Activated CD4-positive, CD25-positive, alpha-beta regulatory T cell treated with anti-CD3 and anti-CD28 coated beads, Interleukin-2, amount 50 U/mL, for 16 hours (primary cell): ENCODE results near the gene BSG.

Experiments
- DNase-seq: peaks from one replicate; pipeline ENCODE4 v3.0.0-alpha.2; 2020; ENCODE audit warnings: low read depth, low spot score

BSG gene

GRCh38 chr19:572140-572742 is at the start of gene BSG:
BSG (plus strand) TSS chr19:572596; CDS start chr19:572635, 39 bp downstream.
- peak; percentile 96 for DNase-seq

GRCh38 chr19:522726-523125 is 49.7 kb upstream of the BSG start:
- DNase-seq, result no peak

DNA sequence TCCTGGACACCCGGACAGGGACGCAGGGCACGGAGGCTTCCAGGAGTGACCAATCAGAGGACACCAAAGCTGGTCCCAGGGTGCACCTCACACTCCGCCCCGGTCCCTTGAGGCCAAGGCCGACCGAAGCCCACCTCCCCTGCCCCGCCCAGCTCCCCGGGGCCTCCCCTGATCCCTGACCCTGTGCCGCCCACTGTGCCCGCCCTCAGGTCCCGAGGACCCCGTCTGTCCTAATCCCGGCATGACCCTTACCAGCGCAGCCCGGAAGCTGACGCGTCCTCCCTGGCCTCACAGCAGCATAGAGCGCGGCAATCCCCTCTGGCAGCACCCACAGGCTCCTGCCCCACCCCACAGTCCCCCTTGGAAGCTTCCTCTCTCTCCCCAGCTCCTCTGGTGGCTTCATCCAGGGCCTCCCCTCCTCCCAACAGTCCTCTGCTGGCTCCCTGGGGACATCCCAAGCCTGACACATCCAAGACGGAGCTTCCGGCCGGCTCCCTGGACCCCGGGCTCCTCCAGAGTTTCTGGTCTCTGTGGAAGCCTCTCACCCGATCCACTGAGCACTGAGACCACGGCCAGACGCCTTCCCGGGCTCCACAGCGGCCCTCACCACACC is 48.2 kb upstream of the BSG start:
- no peak for DNase-seq

DNA sequence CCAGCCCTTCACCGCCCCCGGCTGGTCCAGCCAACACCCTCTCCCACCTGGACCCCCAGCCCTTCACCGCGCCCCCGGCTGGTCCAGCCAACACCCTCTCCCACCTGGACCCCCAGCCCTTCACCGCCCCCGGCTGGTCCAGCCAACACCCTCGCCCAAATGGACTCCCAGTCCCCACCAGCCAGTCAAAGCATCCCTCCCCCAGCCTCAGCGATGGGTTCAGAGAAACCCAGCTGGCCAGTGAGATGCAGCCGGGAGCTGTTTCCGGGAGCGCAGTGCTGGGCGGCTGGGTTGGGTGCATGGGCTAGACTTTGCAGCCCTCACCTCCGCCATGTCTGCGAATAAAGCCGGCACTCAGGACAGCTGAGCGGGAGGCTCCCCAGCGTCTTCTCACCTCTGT is 47.4 kb upstream of the BSG start:
- DNase-seq, result no peak

DNA sequence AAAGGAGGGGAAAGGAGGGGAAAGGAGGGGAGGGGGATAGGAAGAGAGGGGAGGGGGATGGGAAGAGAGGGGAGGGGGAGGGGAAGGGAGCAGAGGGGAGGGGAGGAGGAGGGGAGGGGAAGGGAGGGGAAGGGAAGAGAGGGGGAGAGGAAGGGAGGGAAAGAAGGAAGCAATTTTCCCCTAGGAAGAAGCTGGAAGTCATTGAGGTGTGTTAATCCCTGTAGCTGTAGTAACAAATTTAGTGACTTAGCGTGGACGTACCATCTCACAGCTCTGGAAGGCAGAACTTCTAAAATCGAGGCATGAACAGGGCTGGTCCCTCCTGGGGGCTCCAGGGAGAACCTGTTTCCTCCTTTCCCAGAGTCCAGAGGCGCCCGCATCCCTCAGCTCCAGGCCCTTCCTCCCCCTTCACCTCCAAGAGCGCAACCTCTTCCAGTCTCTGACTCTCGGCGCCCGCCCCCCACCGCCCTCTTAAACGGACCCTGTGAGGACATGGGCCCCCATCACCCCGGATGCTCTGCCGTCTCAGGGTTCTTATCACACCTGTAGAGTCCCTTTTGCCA is 46.5 kb upstream of the BSG start:
- DNase-seq, result no peak

DNA sequence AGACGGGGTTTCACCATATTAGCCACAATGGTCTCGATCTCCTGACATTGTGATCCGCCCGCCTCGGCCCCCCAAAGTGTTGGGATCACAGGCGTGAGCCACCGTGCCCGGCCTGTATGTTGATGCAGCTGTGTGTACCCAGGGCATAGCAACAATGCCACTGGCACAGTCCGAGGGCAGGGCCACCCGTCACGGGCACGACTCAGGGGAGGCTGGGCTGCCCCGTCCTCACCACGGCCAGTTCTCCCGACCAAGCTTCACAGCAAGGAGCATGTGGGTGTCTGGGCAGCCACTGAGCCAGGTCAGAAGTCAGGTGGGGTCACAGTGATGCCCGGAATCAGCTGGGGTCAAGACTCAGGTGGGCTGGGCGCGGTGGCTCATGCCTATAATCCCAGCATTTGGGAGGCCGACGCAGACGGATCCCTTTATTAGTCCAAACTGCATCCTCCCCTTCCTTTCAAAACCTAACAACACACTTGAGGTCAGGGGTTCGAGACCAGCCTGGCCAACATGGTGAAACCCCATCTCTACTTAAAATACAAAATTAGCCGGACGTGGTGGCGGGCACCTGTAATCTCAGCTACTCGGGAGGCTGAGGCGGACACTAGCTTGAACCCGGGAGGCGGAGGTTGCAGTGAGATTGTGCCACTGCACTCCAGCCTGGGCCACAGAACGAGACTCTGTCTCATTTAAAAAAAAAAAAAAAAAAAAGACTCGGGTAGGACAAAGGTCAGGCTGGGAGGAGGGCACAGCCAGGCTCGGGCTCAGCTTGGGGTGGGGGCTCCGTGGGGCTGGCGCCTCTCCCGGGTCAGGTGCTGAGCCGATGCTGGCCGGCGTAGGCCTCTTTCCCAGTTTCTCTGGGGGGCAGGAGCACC is 42.0 kb upstream of the BSG start:
- DNase-seq, result no peak

DNA sequence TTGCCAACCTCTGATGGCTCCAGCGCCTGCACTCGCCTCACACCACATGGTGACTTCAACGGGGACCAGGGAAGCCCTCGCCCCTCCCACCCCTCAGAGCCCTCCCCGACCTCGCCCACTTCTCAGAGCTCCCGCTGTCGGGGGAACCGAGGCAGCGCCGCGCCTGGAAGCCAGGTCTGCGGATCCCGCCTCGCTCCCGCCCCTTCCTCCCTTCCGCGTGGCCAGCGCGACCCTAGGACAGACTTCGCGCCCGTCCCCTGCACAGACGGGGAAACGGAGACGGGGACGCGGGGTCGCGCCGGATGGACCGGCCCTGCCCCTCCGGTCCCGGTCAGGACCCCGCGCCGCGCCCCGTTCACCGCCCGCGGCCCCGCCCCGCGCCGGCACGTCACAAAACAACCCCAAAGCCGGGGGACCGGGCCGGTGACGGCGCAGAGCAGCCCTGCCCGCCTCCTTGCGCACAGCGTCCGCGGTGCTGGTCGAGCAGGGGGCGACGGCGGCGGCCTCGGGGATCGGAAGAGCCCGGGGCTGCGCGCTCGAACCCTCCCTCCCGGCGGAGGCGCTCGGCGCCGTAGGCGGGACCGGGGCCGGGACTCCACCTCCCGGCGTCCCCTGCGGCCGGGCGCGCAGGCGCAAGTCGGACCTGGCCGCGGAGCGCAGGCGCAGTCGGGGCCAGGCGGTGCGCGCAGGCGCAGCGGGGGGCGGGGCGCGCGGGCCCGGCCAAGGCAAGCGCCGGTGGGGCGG is 41.2 kb upstream of the BSG start:
- peak; percentile 71 for DNase-seq

DNA sequence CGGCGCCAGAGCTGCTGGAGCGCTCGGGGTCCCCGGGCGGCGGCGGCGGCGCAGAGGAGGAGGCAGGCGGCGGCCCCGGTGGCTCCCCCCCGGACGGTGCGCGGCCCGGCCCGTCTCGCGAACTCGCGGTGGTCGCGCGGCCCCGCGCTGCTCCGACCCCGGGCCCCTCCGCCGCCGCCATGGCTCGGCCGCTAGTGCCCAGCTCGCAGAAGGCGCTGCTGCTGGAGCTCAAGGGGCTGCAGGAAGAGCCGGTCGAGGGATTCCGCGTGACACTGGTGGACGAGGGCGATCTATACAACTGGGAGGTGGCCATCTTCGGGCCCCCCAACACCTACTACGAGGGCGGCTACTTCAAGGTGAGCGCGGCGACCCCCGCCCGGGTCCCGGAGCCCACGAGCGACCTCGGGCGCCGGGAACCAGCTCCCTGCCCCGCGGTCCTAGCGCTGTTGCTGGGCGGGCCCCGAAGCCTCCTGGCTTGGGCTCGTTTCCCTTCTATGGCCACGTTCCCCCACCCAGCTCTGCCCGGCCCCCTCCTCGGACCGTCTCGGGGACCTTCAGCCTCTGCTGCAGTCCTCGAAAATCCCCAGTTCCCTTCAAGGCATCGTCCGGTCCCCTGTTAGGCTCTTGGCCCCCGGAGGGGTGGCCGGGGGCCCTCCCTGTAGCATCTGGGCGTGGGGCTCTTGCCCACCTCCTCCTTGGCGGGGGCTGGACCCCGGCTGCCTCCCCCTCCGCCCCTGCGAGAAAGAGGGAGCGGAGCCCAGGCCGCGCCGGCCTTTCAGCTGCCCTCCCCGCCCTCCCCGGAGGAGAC is 40.4 kb upstream of the BSG start, which contains the start of gene CDC34:
CDC34 (plus strand) TSS at position 8 of the 808 bp plus-strand sequence; CDS start at position 180, 172 bp downstream.
- no peak for DNase-seq

DNA sequence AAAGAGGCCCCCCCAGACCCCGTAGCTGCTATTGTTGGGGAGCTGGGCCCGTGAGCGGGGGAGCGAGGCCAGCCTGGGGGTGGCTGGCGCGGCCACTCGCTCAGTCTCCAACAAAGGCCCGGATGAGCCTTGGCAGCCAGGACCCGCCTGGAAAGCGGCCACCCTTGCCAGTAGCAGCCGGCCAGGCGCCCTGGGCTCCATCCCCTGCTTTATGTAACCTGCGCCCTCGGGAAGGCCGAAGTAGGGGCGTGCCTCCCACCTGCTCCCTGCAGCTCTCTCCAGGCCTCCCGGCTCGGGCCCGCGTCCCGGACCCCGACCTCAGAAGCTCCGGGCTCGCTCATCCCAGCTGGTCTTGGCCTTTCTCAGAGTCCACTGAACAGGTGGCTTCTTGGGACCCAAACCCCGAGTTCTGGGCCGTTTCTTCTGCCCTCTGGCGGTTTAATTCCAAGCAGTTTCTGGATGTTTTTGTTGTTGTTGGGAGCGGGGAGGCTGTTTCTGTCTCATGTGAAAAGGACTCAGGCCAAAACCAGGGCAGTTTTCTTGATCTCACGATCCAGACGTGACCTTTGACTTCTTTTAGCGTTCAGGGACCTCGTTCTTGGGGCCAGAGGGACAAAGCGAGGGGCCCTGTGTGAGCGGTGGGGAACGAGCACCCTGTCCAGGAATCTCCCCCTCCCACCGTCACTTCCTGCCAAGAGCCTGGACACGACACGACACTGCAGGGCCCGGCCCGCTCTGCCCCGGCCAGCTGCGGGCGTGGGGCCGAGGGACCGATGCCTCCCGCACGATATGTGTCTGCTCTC is 39.6 kb upstream of the BSG start:
- DNase-seq, result no peak

DNA sequence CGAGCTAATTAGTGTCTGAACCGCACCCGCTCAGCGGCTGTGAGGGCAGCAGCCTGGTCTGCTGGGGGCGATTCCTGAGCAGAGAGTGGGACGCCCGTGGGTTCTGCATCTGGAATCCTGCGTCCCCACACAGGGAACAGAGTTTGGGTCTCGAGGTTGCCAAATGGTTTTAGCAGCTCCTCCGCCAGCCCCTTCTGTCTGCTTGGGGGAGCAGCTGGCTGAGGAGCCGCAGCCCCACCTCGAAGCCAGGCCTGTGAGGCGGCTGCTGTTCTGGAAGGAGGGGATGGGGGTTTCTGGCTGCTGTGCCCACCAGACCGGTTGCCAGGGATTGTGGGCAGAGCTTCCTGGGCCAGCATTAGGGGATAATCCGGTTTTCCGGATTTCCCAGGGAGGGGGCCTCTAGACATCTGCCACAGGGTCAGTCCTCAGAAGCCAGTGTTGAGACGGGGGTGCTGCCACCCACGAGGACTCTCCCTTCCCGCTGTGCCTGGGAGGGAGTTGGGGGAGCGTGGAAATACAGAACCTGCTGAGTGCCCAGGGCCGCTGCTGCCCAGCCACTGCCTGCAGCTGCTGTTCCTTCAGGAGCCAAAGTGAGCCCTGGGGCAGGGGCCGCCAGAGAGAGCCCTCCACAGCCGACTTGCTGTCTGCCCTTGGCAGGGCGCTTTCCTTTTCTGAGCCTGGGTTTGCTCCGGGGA is 38.9 kb upstream of the BSG start:
- DNase-seq, result no peak

DNA sequence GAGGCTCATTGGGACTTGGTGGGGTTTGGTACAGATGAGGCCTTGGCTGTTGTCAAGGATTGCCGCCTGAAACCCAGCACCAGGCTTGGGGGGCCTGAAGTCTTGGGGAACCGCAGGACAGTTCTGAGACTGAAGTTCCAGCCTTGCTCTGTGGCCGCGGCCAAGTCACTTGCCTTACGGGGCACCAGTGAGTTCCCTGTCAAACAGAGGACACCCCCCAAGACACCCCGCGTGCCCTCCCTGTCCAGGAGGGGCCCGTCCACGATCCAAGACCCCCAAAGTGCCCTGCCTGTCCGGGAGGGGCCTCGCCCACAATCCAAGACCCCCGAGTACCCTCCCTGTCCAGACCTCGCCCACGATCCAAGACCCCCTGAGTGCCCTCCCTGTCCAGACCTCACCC is 38.3 kb upstream of the BSG start:
- no peak for DNase-seq

GRCh38 chr19:535017-535835 is 37.2 kb upstream of the BSG start:
- no peak for DNase-seq

GRCh38 chr19:536031-536880 is 36.1 kb upstream of the BSG start:
- DNase-seq, result no peak

- DNase-seq, result no peak
Observed at GRCh38 chr19:536881-537404, 35.5 kb upstream of the BSG start.

GRCh38 chr19:538641-539428 is 33.6 kb upstream of the BSG start:
- no peak for DNase-seq

GRCh38 chr19:539429-540030 is 32.9 kb upstream of the BSG start:
- DNase-seq, result no peak
